IPS-20b (cell line): ENCODE measurements around the gene SPACA6.
A peak's percentile ranks its signal among the peaks of the same experiment; 100 is the strongest.

Source experiments
- H3K27ac ChIP-seq: one replicate; pipeline ENCODE4 v1.5.1; 2013; ENCODE audit warnings: low read length
- H3K27me3 ChIP-seq: 2 replicates; pipeline ENCODE4 v1.6.1; 2013; ENCODE audit warnings: mild to moderate bottlenecking, low read length, inconsistent platforms; ENCODE audit not compliant: insufficient read depth
- H3K36me3 ChIP-seq: 2 replicates; pipeline ENCODE4 v1.6.1; 2013; ENCODE audit warnings: low read depth, mild to moderate bottlenecking, inconsistent platforms, low read length, moderate library complexity; ENCODE audit not compliant: insufficient read depth
- H3K4me1 ChIP-seq: 2 replicates; pipeline ENCODE4 v1.6.1; 2013; ENCODE audit warnings: mild to moderate bottlenecking, control low read depth, inconsistent platforms, low read length, moderate library complexity; ENCODE audit not compliant: insufficient read depth
- H3K4me3 ChIP-seq: 2 replicates; pipeline ENCODE4 v1.5.1; 2013; ENCODE audit warnings: mild to moderate bottlenecking, low read length, inconsistent platforms
- H3K9ac ChIP-seq: 2 replicates; pipeline ENCODE4 v1.6.1; 2013; ENCODE audit warnings: low read depth, mild to moderate bottlenecking, inconsistent platforms, low read length, moderate library complexity
- H3K9me3 ChIP-seq: 2 replicates; pipeline ENCODE4 v1.6.1; 2013; ENCODE audit warnings: mild to moderate bottlenecking, low read depth, low read length, inconsistent platforms; ENCODE audit not compliant: insufficient read depth

SPACA6 gene

GRCh38 chr19:51690454-51691073 lies 2.6 kb upstream of the SPACA6 start:
- Histone ChIP-seq H3K4me1 (peaks cover 12% of the 10 kb centered on the region; the same call in 1 of the 2 replicates), H3K9me3 (0 out of 2 replicates have a peak, but pooled peaks cover 4% of the 10 kb centered on the region), H3K4me3 (peak overlapping the region; percentile 81), H3K9ac (peak overlapping the region; percentile 77; the same call in 1 of the 2 replicates), H3K36me3 (peaks cover 8% of the 10 kb centered on the region), H3K27ac (peak overlapping the region; percentile 5), H3K27me3 (no peaks in the 10 kb centered on the region)

DNA sequence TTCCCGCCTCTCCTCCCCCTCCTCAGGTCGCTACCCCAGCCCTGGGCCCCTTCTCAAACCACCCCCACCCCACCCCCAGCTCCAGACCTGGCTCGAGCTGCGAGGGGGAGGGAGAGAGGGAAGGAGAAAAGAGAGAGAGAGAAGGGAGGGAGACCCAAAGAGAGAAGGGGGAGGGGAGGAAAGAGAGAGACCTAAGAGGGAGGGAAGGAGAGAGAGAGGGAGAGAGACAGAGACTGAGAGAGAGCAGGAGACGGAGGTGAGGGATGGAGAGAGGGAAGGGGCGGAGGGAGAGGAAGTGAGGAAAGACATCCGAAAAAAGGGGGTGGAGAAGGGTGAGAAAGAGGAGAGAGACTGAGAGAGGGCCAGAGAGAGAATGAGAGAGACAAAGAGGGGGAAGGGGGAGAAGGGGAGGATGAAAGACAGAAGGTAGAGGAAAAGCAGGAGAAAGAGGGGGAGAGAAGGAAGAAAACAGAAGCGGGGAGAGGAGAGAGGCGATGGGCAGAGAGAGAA lies 2.0 kb upstream of the SPACA6 start:
- peaks cover 8% of the 10 kb centered on the region for H3K36me3 ChIP-seq
- H3K4me1 ChIP-seq, result peaks cover 12% of the 10 kb centered on the region; the same call in 1 of the 2 replicates
- no peaks in the 10 kb centered on the region for H3K27me3 ChIP-seq
- peak overlapping the region; percentile 77; the same call in 1 of the 2 replicates for H3K9ac ChIP-seq
- H3K4me3 ChIP-seq, result peak overlapping the region; percentile 81
- H3K9me3 ChIP-seq, result no peaks in the 10 kb centered on the region
- peak overlapping the region; percentile 5 for H3K27ac ChIP-seq

GRCh38 chr19:51691584-51692428 lies 1.3 kb upstream of the SPACA6 start:
- H3K9me3 ChIP-seq, result no peaks in the 10 kb centered on the region
- H3K27me3 ChIP-seq, result no peaks in the 10 kb centered on the region
- H3K27ac ChIP-seq, result no peak overlapping the region
- H3K9ac ChIP-seq, result peak overlapping the region; percentile 77; the same call in 1 of the 2 replicates
- H3K4me1 ChIP-seq, result peaks cover 12% of the 10 kb centered on the region; the same call in 1 of the 2 replicates
- H3K4me3 ChIP-seq, result peak overlapping the region; percentile 81
- peaks cover 8% of the 10 kb centered on the region for H3K36me3 ChIP-seq

DNA sequence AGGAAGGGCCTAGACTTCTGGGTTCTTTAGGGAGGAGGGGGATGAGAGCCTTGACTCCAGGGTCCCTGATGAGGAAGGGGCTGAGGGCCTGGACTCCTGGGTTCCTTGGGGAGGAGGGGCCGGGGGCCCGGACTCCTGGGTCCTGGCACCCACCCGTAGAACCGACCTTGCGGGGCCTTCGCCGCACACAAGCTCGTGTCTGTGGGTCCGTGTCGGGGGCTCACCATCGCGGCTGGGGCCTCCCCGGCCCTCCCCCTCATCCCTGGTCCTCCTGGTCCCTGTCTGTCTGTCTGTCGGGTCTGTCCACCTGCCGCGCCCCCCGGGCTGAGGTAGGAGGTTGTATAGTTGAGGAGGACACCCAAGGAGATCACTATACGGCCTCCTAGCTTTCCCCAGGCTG lies 662 bp upstream of the SPACA6 start:
- Histone ChIP-seq H3K4me1 (peaks cover 7% of the 10 kb centered on the region; the same call in 1 of the 2 replicates), H3K9ac (no peak overlapping the region), H3K4me3 (no peak overlapping the region)

DNA sequence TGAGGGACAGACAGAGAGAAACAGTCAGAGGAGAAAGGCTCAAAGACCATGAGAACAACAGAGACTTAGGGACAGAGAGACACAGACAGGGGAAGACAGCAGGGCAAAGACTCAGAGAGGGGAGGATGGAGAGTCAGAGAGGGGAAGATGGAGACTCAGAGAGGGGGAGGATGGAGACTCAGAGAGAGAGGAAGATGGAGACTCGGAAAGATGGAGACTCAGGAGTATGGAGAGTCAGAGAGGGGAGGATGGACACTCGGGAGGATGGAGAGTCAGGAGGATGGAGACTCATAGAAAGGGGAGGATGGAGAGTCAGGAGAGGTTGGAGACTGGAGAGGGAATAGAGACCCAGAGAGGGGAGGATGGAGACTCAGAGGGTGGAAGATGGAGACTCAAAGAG lies 689 bp downstream of the SPACA6 start:
- Histone ChIP-seq H3K9me3 (no peaks in the 10 kb centered on the region), H3K36me3 (peaks cover 14% of the 10 kb centered on the region), H3K9ac (no peak overlapping the region), H3K4me3 (no peak overlapping the region), H3K27me3 (no peaks in the 10 kb centered on the region), H3K27ac (no peak overlapping the region), H3K4me1 (peaks cover 5% of the 10 kb centered on the region; the same call in 1 of the 2 replicates)

More for the DNA sequence above, 662 bp upstream of the SPACA6 start:
- H3K9me3 ChIP-seq, result no peaks in the 10 kb centered on the region
- H3K27ac ChIP-seq, result no peak overlapping the region
- H3K36me3 ChIP-seq, result peaks cover 9% of the 10 kb centered on the region
- no peaks in the 10 kb centered on the region for H3K27me3 ChIP-seq

DNA sequence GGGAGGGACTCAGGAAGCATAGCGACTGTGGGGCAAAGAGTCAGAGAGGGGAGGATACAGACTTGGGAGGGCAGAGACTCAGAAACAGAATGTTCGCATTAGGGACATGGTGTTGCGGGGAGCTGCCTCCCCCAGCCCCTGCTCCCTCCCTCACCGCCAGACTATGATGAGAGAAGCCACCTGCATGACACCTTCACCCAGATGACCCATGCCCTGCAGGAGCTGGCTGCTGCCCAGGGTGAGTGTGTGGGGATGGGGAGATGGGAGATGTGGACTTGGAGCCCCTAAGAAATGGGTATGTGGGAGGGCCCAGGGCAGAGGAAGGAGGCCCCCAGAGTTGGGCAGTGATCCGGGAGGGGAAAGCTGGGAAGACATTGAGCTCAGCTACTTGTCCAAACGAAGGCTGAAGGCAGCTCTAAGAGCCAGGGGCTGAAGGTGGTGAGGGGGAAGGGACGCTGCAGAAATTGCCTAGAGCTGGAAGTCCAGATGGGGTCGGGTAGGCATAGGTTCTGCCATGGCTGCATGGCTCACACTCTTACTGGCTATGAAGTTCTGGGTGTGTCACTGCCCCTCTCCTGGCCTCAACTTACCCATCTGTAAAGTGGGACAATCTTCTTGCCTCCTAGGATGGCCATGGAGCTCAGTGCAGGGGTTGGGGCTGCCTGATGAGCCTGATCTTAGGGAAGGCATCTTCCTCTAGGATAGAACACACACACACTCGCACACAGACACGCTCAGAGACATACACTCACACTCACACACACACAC lies 1.4 kb downstream of the SPACA6 start:
- Histone ChIP-seq H3K27me3 (no peaks in the 10 kb centered on the region), H3K27ac (no peak overlapping the region), H3K9ac (no peak overlapping the region), H3K4me1 (peaks cover 5% of the 10 kb centered on the region; the same call in 1 of the 2 replicates), H3K36me3 (peaks cover 14% of the 10 kb centered on the region), H3K9me3 (no peaks in the 10 kb centered on the region), H3K4me3 (no peak overlapping the region)

- Histone ChIP-seq H3K9me3 (no peaks in the 10 kb centered on the region), H3K27ac (no peak overlapping the region), H3K36me3 (peaks cover 14% of the 10 kb centered on the region), H3K27me3 (no peaks in the 10 kb centered on the region), H3K9ac (no peak overlapping the region), H3K4me3 (no peak overlapping the region), H3K4me1 (peaks cover 5% of the 10 kb centered on the region; the same call in 1 of the 2 replicates)
Observed at GRCh38 chr19:51695088-51695487, 2.0 kb downstream of the SPACA6 start.

GRCh38 chr19:51695702-51696315 lies 2.7 kb downstream of the SPACA6 start:
- H3K4me3 ChIP-seq, result no peak overlapping the region
- H3K36me3 ChIP-seq, result peaks cover 14% of the 10 kb centered on the region
- no peaks in the 10 kb centered on the region for H3K27me3 ChIP-seq
- H3K4me1 ChIP-seq, result peaks cover 5% of the 10 kb centered on the region; the same call in 1 of the 2 replicates
- no peaks in the 10 kb centered on the region for H3K9me3 ChIP-seq
- H3K27ac ChIP-seq, result no peak overlapping the region
- H3K9ac ChIP-seq, result no peak overlapping the region

GRCh38 chr19:51696606-51697005 lies 3.5 kb downstream of the SPACA6 start:
- no peak overlapping the region for H3K9ac ChIP-seq
- no peaks in the 10 kb centered on the region for H3K9me3 ChIP-seq
- H3K4me1 ChIP-seq, result peaks cover 5% of the 10 kb centered on the region; the same call in 1 of the 2 replicates
- H3K27me3 ChIP-seq, result no peaks in the 10 kb centered on the region
- H3K27ac ChIP-seq, result no peak overlapping the region
- no peak overlapping the region for H3K4me3 ChIP-seq
- peaks cover 14% of the 10 kb centered on the region for H3K36me3 ChIP-seq

DNA sequence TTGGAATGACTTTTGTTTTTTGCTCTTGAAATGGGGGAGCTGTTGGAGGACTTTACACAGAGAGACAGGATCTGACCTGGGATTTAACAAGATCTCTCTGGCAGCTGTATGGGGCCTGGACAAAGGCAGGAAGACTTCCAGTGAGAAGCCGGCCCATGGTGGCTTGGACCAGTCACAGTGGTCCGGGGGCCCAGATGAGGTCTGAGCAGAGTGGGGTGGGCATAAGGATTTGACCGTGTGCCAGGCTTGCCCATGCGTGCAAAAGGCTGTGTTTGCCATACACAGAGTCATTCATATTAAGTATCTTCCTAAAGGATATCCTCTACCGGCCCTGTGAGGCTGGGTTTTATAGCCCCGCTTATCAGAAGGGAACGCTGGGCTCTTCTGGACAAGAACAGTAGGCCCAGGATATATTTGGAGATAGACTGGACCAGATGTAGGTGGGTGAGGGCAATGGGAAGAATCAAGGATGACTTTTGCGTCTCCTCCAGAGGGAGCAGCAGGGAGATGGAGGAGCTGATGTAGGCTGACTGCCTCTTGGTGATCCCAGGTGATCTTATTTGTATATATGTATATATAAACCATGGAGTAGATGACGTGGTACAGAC lies 4.1 kb downstream of the SPACA6 start:
- Histone ChIP-seq H3K36me3 (peaks cover 14% of the 10 kb centered on the region), H3K27me3 (no peaks in the 10 kb centered on the region), H3K4me1 (peaks cover 5% of the 10 kb centered on the region; the same call in 1 of the 2 replicates), H3K4me3 (no peak overlapping the region), H3K9ac (no peak overlapping the region), H3K9me3 (no peaks in the 10 kb centered on the region), H3K27ac (no peak overlapping the region)
